GM18517 (cell line): ENCODE results near the gene TBC1D2B.
"Not testable (repeated sequence)": the region's sequence is repeated elsewhere in the genome, so short reads cannot be mapped to it uniquely, and the experiment has no call there.

ENCODE experiments used
- ATAC-seq: cut with Tn5 transposase; IDR thresholded peaks from one replicate; pipeline ENCODE4 v1.9.1; 2021; ENCODE audit warnings: mild to moderate bottlenecking, moderate library complexity; ENCODE audit not compliant: unreplicated experiment

TBC1D2B gene

GRCh38 chr15:77993374-77993911 is 84.1 kb downstream of the TBC1D2B start:
- no peak for ATAC-seq

- ATAC-seq, result no peak
Measured at GRCh38 chr15:77992356-77993222, 84.9 kb downstream of the TBC1D2B start.

GRCh38 chr15:77991658-77992201 is 85.8 kb downstream of the TBC1D2B start:
- ATAC-seq, result not testable (repeated sequence)

- ATAC-seq, result no peak
Measured at GRCh38 chr15:77991029-77991406, 86.5 kb downstream of the TBC1D2B start.

GRCh38 chr15:77989296-77990143 is 88.0 kb downstream of the TBC1D2B start:
- ATAC-seq, result no peak

- ATAC-seq, result no peak
Measured at GRCh38 chr15:77988347-77989295, 88.9 kb downstream of the TBC1D2B start.

- ATAC-seq, result not testable (repeated sequence)
Measured at GRCh38 chr15:77987765-77988136, 89.8 kb downstream of the TBC1D2B start.

- no peak for ATAC-seq
Measured at GRCh38 chr15:77986891-77987764, 90.4 kb downstream of the TBC1D2B start.

- ATAC-seq, result no peak
Measured at GRCh38 chr15:77985931-77986480, 91.5 kb downstream of the TBC1D2B start.

GRCh38 chr15:77985031-77985930 is 92.2 kb downstream of the TBC1D2B start:
- no peak for ATAC-seq

GRCh38 chr15:77984446-77984861 is 93.1 kb downstream of the TBC1D2B start:
- ATAC-seq, result no peak

- ATAC-seq, result no peak
Measured at GRCh38 chr15:77983708-77984445, 93.6 kb downstream of the TBC1D2B start.

- ATAC-seq, result no peak
Measured at GRCh38 chr15:77983091-77983707, 94.3 kb downstream of the TBC1D2B start.

GRCh38 chr15:77982127-77982490 is 95.4 kb downstream of the TBC1D2B start:
- no peak for ATAC-seq

GRCh38 chr15:77981281-77982126 is 96.0 kb downstream of the TBC1D2B start:
- no peak for ATAC-seq

- ATAC-seq, result not testable (repeated sequence)
Measured at GRCh38 chr15:77980674-77981073, 96.8 kb downstream of the TBC1D2B start.
